ENCODE measurements around the gene SNF8. TPM values are rescaled to one million over a fixed set of nuclear protein-coding genes. Genes with fewer than 3 reads are reported as not detected.

The SNF8 gene
- total RNA-seq, 1 experiment from 2014 or later: 136 TPM

- TF ChIP-seq ETV6 (CRISPR knock-in tag; IDR thresholded peaks at IDR 0.05): peak; percentile 83
- TF ChIP-seq, protein P1, sequence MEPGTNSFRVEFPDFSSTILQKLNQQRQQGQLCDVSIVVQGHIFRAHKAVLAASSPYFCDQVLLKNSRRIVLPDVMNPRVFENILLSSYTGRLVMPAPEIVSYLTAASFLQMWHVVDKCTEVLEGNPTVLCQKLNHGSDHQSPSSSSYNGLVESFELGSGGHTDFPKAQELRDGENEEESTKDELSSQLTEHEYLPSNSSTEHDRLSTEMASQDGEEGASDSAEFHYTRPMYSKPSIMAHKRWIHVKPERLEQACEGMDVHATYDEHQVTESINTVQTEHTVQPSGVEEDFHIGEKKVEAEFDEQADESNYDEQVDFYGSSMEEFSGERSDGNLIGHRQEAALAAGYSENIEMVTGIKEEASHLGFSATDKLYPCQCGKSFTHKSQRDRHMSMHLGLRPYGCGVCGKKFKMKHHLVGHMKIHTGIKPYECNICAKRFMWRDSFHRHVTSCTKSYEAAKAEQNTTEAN (CRISPR knock-in tag; IDR thresholded peaks at IDR 0.05): 0 out of 2 replicates have a peak, but pooled peaks have one; percentile 56
- peak; percentile 88 for TF ChIP-seq ZNF138 (CRISPR knock-in tag; conservative IDR thresholded peaks at IDR 0.05)
- TF ChIP-seq, protein P2, sequence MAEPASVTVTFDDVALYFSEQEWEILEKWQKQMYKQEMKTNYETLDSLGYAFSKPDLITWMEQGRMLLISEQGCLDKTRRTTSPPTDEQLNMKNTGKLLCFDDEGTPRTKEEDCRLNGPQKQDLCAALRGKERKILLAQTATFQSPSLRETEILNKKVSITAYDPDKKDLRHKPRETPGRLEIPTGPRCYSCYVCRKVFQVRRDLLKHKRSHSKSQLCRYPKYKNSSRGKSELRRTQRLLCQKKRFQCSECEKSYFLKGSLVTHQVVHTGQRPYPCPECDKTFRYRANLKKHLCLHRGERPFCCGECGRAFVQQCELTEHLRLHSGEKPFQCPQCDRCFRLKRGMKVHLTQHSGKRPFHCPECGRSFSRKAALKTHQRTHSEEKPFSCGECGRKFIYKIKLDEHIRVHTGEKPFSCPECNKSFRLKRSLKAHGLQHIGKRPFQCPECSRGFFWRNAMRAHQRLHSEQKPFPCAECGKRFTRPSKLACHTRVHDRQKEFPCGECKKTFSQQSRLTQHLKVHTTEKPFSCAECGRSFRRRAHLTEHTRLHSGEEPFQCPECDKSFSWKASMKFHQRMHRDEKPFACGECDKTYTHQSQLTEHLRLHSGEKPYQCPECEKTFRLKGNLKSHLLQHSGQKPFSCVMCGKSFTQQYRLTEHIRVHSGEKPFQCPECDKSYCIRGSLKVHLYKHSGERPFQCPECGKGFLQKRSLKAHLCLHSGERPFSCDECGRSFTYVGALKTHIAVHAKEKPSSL (CRISPR knock-in tag; conservative IDR thresholded peaks at IDR 0.05): no peak
- TF ChIP-seq FOXP1 (CRISPR knock-in tag; IDR thresholded peaks at IDR 0.05; ENCODE audit: borderline replicate concordance): peak; percentile 93
- TF ChIP-seq OVOL2 (CRISPR knock-in tag; IDR thresholded peaks at IDR 0.05; ENCODE audit: borderline replicate concordance): no peak
- no peak for TF ChIP-seq ELF4 (CRISPR knock-in tag; IDR thresholded peaks at IDR 0.05; ENCODE audit: low read depth)
- TF ChIP-seq, protein P3, sequence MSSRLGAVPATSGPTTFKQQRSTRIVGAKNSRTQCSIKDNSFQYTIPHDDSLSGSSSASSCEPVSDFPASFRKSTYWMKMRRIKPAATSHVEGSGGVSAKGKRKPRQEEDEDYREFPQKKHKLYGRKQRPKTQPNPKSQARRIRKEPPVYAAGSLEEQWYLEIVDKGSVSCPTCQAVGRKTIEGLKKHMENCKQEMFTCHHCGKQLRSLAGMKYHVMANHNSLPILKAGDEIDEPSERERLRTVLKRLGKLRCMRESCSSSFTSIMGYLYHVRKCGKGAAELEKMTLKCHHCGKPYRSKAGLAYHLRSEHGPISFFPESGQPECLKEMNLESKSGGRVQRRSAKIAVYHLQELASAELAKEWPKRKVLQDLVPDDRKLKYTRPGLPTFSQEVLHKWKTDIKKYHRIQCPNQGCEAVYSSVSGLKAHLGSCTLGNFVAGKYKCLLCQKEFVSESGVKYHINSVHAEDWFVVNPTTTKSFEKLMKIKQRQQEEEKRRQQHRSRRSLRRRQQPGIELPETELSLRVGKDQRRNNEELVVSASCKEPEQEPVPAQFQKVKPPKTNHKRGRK (CRISPR knock-in tag; IDR thresholded peaks at IDR 0.05; ENCODE audit: borderline replicate concordance): no peak
- 0 out of 2 replicates have a peak, but pooled peaks have one; percentile 23 for TF ChIP-seq RELA (CRISPR knock-in tag; IDR thresholded peaks at IDR 0.05; ENCODE audit: borderline replicate concordance)
- no peak for TF ChIP-seq NFYB (CRISPR knock-in tag; conservative IDR thresholded peaks at IDR 0.05; ENCODE audit: low read depth)
- peak; percentile 72; the same call in 1 of the 2 replicates for TF ChIP-seq CREB1 (CRISPR knock-in tag; IDR thresholded peaks at IDR 0.05)
- peak; percentile 99 for TF ChIP-seq MAX (CRISPR knock-in tag; IDR thresholded peaks at IDR 0.05)
- TF ChIP-seq NFE2L1 (CRISPR knock-in tag; IDR thresholded peaks at IDR 0.05): peak; percentile 21; the same call in 1 of the 2 replicates
- TF ChIP-seq ZNF121 (CRISPR knock-in tag; IDR thresholded peaks at IDR 0.05): no peak
- peak; percentile 82 for TF ChIP-seq SMAD3 (CRISPR knock-in tag; IDR thresholded peaks at IDR 0.05; ENCODE audit: borderline replicate concordance)
- TF ChIP-seq USF1 (CRISPR knock-in tag; IDR thresholded peaks at IDR 0.05): peak; percentile 50; the same call in 1 of the 2 replicates
- TF ChIP-seq, protein P4, sequence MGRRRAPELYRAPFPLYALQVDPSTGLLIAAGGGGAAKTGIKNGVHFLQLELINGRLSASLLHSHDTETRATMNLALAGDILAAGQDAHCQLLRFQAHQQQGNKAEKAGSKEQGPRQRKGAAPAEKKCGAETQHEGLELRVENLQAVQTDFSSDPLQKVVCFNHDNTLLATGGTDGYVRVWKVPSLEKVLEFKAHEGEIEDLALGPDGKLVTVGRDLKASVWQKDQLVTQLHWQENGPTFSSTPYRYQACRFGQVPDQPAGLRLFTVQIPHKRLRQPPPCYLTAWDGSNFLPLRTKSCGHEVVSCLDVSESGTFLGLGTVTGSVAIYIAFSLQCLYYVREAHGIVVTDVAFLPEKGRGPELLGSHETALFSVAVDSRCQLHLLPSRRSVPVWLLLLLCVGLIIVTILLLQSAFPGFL (CRISPR knock-in tag; IDR thresholded peaks at IDR 0.05; ENCODE audit: borderline replicate concordance): no peak
- no peak for TF ChIP-seq ZNF416 (CRISPR knock-in tag; IDR thresholded peaks at IDR 0.05)
- TF ChIP-seq FOXJ3 (CRISPR knock-in tag; IDR thresholded peaks at IDR 0.05; ENCODE audit: borderline replicate concordance): no peak
- no peak for TF ChIP-seq JAZF1 (CRISPR knock-in tag; IDR thresholded peaks at IDR 0.05)
- TF ChIP-seq, protein P5, sequence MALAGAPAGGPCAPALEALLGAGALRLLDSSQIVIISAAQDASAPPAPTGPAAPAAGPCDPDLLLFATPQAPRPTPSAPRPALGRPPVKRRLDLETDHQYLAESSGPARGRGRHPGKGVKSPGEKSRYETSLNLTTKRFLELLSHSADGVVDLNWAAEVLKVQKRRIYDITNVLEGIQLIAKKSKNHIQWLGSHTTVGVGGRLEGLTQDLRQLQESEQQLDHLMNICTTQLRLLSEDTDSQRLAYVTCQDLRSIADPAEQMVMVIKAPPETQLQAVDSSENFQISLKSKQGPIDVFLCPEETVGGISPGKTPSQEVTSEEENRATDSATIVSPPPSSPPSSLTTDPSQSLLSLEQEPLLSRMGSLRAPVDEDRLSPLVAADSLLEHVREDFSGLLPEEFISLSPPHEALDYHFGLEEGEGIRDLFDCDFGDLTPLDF (CRISPR knock-in tag; IDR thresholded peaks at IDR 0.05): peak; percentile 81
- TF ChIP-seq AFF4 (CRISPR knock-in tag; IDR thresholded peaks at IDR 0.05; ENCODE audit: borderline replicate concordance): peak; percentile 86; the same call in 1 of the 2 replicates
- TF ChIP-seq ZNF423 (CRISPR knock-in tag; IDR thresholded peaks at IDR 0.05): no peak
- peak; percentile 95 for TF ChIP-seq ATF1 (CRISPR knock-in tag; IDR thresholded peaks at IDR 0.05)
Measured at GRCh38 chr17:48944515-48945260, at the start of gene SNF8 (continued).
